ENCODE results near the gene REEP2.
"Not testable (repeated sequence)": the region's sequence is repeated elsewhere in the genome, so short reads cannot be mapped to it uniquely, and the experiment has no call there.

REEP2 gene

GRCh38 chr5:138438724-138439476 is at the start of gene REEP2:
REEP2 (plus strand) TSS chr5:138439057; CDS start chr5:138439209, 152 bp downstream.
- no peak for TF ChIP-seq MYC (IDR thresholded peaks at IDR 0.05; ENCODE audit: low read depth, low read length)
- no peak for TF ChIP-seq POLR2A (IDR thresholded peaks at IDR 0.05; ENCODE audit: extremely low read depth, insufficient read length)
- TF ChIP-seq CTCF (IDR thresholded peaks at IDR 0.05; ENCODE audit: low read depth, low read length), result no peak
- TF ChIP-seq MAX (IDR thresholded peaks at IDR 0.05; ENCODE audit: low read depth, low read length), result no peak
- DNase-seq (ENCODE audit: low read depth), result peak; percentile 78
- H3K4me3 ChIP-seq (ENCODE audit: low read depth, low read length), result peak within 1 kb of the TSS; percentile 41

GRCh38 chr5:138389332-138389731 is 49.5 kb upstream of the REEP2 start:
- H3K4me3 ChIP-seq (ENCODE audit: low read depth, low read length), result no peak overlapping the region
- TF ChIP-seq MYC (IDR thresholded peaks at IDR 0.05; ENCODE audit: low read depth, low read length) (no peak), MAX (IDR thresholded peaks at IDR 0.05; ENCODE audit: low read depth, low read length) (no peak), POLR2A (IDR thresholded peaks at IDR 0.05; ENCODE audit: extremely low read depth, insufficient read length) (no peak), CTCF (IDR thresholded peaks at IDR 0.05; ENCODE audit: low read depth, low read length) (no peak)
- no peak for DNase-seq (ENCODE audit: low read depth)

GRCh38 chr5:138389911-138390310 is 48.9 kb upstream of the REEP2 start:
- not testable (repeated sequence) for DNase-seq (ENCODE audit: low read depth); H3K4me3 ChIP-seq (ENCODE audit: low read depth, low read length)

DNA sequence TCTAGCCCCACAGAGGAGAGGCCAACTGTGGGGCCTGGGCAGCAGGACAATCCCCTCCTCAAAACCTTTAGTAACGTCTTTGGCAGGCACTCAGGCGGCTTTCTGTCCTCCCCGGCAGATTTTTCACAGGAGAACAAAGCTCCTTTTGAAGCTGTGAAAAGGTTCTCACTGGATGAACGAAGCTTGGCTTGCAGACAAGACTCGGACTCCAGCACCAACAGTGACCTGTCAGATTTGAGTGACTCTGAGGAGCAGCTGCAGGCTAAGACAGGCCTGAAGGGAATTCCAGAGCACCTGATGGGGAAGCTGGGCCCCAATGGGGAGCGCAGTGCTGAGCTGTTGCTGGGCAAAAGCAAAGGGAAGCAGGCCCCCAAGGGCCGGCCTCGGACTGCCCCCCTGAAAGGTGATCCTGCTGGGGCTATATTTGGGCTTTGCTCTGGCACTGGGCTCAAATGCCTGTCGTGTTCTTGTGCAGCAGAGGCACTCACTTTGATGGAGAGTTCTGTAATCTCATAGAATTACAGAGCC is 46.9 kb upstream of the REEP2 start:
- no peak for TF ChIP-seq POLR2A (IDR thresholded peaks at IDR 0.05; ENCODE audit: extremely low read depth, insufficient read length)
- no peak for TF ChIP-seq CTCF (IDR thresholded peaks at IDR 0.05; ENCODE audit: low read depth, low read length)
- TF ChIP-seq MAX (IDR thresholded peaks at IDR 0.05; ENCODE audit: low read depth, low read length), result no peak
- TF ChIP-seq MYC (IDR thresholded peaks at IDR 0.05; ENCODE audit: low read depth, low read length), result no peak
- no peak overlapping the region for H3K4me3 ChIP-seq (ENCODE audit: low read depth, low read length)
- no peak for DNase-seq (ENCODE audit: low read depth)

GRCh38 chr5:138402640-138403039 is 36.2 kb upstream of the REEP2 start:
- no peak overlapping the region for H3K4me3 ChIP-seq (ENCODE audit: low read depth, low read length)
- no peak for TF ChIP-seq CTCF (IDR thresholded peaks at IDR 0.05; ENCODE audit: low read depth, low read length)
- TF ChIP-seq MYC (IDR thresholded peaks at IDR 0.05; ENCODE audit: low read depth, low read length), result no peak
- TF ChIP-seq POLR2A (IDR thresholded peaks at IDR 0.05; ENCODE audit: extremely low read depth, insufficient read length), result no peak
- TF ChIP-seq MAX (IDR thresholded peaks at IDR 0.05; ENCODE audit: low read depth, low read length), result no peak
- DNase-seq (ENCODE audit: low read depth), result no peak

DNA sequence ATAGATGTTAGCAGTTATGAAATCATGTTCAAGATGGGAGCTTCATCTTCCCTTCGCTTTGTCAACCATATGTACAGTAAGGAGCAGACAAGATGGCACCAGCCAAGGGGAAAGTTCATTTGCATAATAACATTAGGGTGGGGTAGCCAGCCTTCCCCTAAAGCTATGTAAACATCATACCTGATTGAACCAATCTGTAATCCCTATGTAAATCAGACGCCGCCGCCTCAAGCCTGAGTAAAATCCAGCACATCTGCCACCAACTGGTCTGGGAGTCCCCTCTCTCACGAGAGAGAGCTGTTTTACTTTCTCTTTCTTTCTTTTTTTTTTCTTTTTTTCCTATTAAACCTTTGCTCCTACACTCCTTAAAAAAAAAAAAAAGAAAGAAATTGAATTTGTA is 30.8 kb upstream of the REEP2 start:
- no peak overlapping the region for H3K4me3 ChIP-seq (ENCODE audit: low read depth, low read length)
- TF ChIP-seq POLR2A (IDR thresholded peaks at IDR 0.05; ENCODE audit: extremely low read depth, insufficient read length) (no peak), MYC (IDR thresholded peaks at IDR 0.05; ENCODE audit: low read depth, low read length) (no peak), MAX (IDR thresholded peaks at IDR 0.05; ENCODE audit: low read depth, low read length) (no peak), CTCF (IDR thresholded peaks at IDR 0.05; ENCODE audit: low read depth, low read length) (no peak)
- DNase-seq (ENCODE audit: low read depth), result no peak

All from NB4 (cell line).